Measurements from ENCODE around the gene TMEM232. TPM values are rescaled to one million over a fixed set of nuclear protein-coding genes. Genes with fewer than 3 reads are reported as not detected.

Gene TMEM232
- total and polyA plus RNA-seq, 2 of the 4 experiments (the other 2 are of a cell fraction): 0.17 to 0.36 TPM

- Histone ChIP-seq H3K4me1 (ENCODE audit: control insufficient read depth, insufficient read depth, low read length) (0 out of 2 replicates have a peak, but pooled peaks cover 2% of the 10 kb centered on the region), H2AFZ (replicated peaks; ENCODE audit: low read length, poor library complexity) (no peak overlapping the region), H4K91ac (ENCODE audit: insufficient read depth, low read depth, low read length) (no peak overlapping the region), H4K5ac (ENCODE audit: low read depth, low read length) (no peak overlapping the region), H3K79me1 (ENCODE audit: low read depth in 1 of 2, low read length in 2 of 2) (no peaks in the 10 kb centered on the region), H2AK9ac (replicated peaks; ENCODE audit: low read depth, low read length, poor library complexity) (no peak overlapping the region), H3K56ac (ENCODE audit: extremely low read depth, insufficient read depth, low read length) (no peak overlapping the region), H2BK5ac (ENCODE audit: low read depth, low read length, poor library complexity, severe bottlenecking) (no peak overlapping the region), H3K9me3 (ENCODE audit: control insufficient read depth, insufficient read depth, low read length) (no peaks in the 10 kb centered on the region), H3K18ac (ENCODE audit: low read depth, low read length) (no peak overlapping the region), H3K27me3 (ENCODE audit: control insufficient read depth, insufficient read depth, low read length) (no peaks in the 10 kb centered on the region), H2BK120ac (ENCODE audit: low read depth, low read length) (no peak overlapping the region), H3K4me3 (ENCODE audit: insufficient read depth, low read depth, low read length) (no peak overlapping the region), H2BK20ac (ENCODE audit: low read depth, low read length) (no peak overlapping the region), H4K8ac (ENCODE audit: low read depth in 2 of 2, low read length in 2 of 2) (no peak overlapping the region), H2BK15ac (ENCODE audit: low read depth, low read length) (no peak overlapping the region), H2AK5ac (ENCODE audit: low read depth, low read length) (no peak overlapping the region), H4K20me1 (ENCODE audit: insufficient read depth, low read length) (no peaks in the 10 kb centered on the region), H3K36me3 (ENCODE audit: control insufficient read depth, insufficient read depth, low read length) (no peaks in the 10 kb centered on the region), H3K23ac (ENCODE audit: low read depth, low read length) (no peak overlapping the region), H3K27ac (ENCODE audit: insufficient read depth, low read length) (no peak overlapping the region), H3K9ac (ENCODE audit: low read depth, low read length) (no peak overlapping the region), H3K9me1 (ENCODE audit: insufficient read depth, low read length) (no peaks in the 10 kb centered on the region), H3K4ac (ENCODE audit: low read depth, low read length) (no peak overlapping the region), H3K4me2 (ENCODE audit: low read depth, low read length) (no peak overlapping the region), H3K14ac (replicated peaks; ENCODE audit: low read depth, low read length) (no peak overlapping the region)
- ATAC-seq (ENCODE audit: low read depth): no peak
- no peak for TF ChIP-seq RFX5 (IDR thresholded peaks at IDR 0.05; ENCODE audit: low read depth, low read length)
- no peak for TF ChIP-seq MAFK (IDR thresholded peaks at IDR 0.05; ENCODE audit: low read depth, low read length)
- no peak for TF ChIP-seq MAZ (IDR thresholded peaks at IDR 0.05; ENCODE audit: borderline replicate concordance, low read depth, low read length)
- TF ChIP-seq CEBPB (IDR thresholded peaks at IDR 0.05; ENCODE audit: low read depth, low read length): no peak
- TF ChIP-seq USF2 (IDR thresholded peaks at IDR 0.05; ENCODE audit: low read depth, low read length): no peak
- TF ChIP-seq RAD21 (IDR thresholded peaks at IDR 0.05; ENCODE audit: low read length): no peak
- no peak for TF ChIP-seq MXI1 (IDR thresholded peaks at IDR 0.05; ENCODE audit: borderline replicate concordance, low read depth, low read length)
- no peak for TF ChIP-seq FOS (IDR thresholded peaks at IDR 0.05; ENCODE audit: low read depth, low read length)
- no peak for TF ChIP-seq RCOR1 (IDR thresholded peaks at IDR 0.05; ENCODE audit: insufficient replicate concordance, low read length)
- no peak for TF ChIP-seq ELK1 (IDR thresholded peaks at IDR 0.05; ENCODE audit: borderline replicate concordance, low read depth, low read length)
- no peak for TF ChIP-seq SMC3 (IDR thresholded peaks at IDR 0.05; ENCODE audit: low read depth, low read length)
- no peak for TF ChIP-seq CHD1 (IDR thresholded peaks at IDR 0.05; ENCODE audit: low read depth, low read length)
- TF ChIP-seq NFE2L2 (IDR thresholded peaks at IDR 0.05; ENCODE audit: low read depth, low read length): no peak
- no peak for TF ChIP-seq CTCF (conservative IDR thresholded peaks at IDR 0.05; ENCODE audit: low read depth, low read length)
- TF ChIP-seq POLR2A (IDR thresholded peaks at IDR 0.05; ENCODE audit: low read depth, low read length): no peak
- TF ChIP-seq BHLHE40 (IDR thresholded peaks at IDR 0.05; ENCODE audit: low read depth, low read length): no peak
- dilution Hi-C loops (cut with HindIII; ENCODE audit: low sequenced_read_pairs, unreplicated experiment) (no loop called here), intact Hi-C loops (cut with micrococcal nuclease) (no loop called here), in situ Hi-C loops (cut with MboI; ENCODE audit: low sequenced_read_pairs) (loop anchor here (25.0 kb wide), 2 partner anchors 692 to 1392 kb away; no protein-coding TSS in a partner anchor)
- POLR2A ChIA-PET (ENCODE audit: unreplicated experiment): no interaction called here
- no TSS peak for BruUV-seq (replicated peaks)
- DNase-seq: no peak
- CTCF ChIA-PET: no interaction called here
Measured at GRCh38 chr5:110770286-110770685, 43.8 kb upstream of the TMEM232 start.
